GM18498 (cell line): ENCODE measurements around the gene ZNF599.
A peak's percentile ranks its signal among the peaks of the same experiment; 100 is the strongest.

Experiments used
- ATAC-seq: cut with Tn5 transposase; IDR thresholded peaks from one replicate; pipeline ENCODE4 v1.9.1; 2021; ENCODE audit warnings: mild to moderate bottlenecking, moderate library complexity; ENCODE audit not compliant: unreplicated experiment

The ZNF599 gene

DNA sequence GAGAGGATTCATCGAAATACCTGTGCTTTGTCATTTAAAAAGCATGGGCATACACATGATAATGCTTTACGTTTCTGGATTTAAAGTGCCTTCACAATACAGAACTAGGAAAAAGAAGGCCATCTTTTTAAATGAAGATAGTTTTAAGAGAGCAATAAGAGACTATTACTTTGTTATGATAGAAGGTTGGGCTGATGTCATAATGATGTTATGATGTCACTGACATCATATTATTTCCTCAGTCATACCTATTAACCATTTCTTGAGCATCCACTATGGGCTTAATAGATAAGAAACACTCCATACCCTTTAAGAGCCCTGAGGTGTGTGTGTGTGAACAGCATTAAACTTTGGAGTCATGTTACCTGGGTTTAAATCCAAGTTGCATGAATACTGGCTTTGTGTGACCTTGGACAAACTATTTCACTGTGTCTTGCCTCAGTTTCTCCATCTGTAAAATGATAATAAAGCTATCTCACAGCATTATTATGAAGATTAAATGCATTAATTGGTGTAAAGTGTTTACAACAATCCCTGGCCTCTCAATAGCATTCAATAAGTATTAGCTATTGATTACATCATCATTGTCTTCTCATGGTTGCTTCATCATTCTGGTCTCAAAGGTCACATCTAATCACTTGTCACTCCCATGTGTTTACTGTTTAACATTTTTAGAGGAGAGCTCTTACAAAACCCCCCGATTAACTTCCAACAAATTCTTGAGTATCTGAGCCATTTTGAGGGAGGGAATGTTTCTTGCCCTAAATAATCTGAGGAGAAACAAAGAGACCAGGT lies 27.9 kb downstream of the ZNF599 start:
- ATAC-seq: no peak

DNA sequence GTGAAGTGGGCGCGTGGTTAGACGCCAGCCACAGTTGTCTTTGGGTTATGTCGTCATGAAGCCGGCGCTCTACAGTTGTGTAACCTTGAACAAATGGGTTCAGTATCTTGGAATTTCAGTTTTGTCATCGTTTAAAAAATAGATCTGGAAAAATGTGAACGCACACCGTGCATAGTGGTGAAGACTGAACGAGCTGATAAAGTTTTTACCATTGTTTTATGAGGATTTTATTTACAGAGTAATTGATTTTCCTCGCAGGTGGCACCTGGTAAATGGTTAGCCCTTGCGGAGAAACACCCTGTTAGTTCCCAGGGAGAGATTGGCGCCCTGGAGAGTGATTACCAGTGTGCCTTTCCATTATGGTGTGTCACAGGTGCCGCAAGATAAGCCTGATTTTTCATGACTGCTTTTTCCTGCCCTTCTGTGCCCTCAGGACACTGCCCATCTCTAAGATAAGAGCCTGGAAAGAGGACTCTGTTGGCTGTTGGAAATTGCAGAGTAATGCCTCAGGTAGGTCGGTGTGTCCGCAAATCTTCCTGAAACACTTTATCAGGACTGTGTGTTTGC lies 38.4 kb downstream of the ZNF599 start:
- ATAC-seq: no peak

DNA sequence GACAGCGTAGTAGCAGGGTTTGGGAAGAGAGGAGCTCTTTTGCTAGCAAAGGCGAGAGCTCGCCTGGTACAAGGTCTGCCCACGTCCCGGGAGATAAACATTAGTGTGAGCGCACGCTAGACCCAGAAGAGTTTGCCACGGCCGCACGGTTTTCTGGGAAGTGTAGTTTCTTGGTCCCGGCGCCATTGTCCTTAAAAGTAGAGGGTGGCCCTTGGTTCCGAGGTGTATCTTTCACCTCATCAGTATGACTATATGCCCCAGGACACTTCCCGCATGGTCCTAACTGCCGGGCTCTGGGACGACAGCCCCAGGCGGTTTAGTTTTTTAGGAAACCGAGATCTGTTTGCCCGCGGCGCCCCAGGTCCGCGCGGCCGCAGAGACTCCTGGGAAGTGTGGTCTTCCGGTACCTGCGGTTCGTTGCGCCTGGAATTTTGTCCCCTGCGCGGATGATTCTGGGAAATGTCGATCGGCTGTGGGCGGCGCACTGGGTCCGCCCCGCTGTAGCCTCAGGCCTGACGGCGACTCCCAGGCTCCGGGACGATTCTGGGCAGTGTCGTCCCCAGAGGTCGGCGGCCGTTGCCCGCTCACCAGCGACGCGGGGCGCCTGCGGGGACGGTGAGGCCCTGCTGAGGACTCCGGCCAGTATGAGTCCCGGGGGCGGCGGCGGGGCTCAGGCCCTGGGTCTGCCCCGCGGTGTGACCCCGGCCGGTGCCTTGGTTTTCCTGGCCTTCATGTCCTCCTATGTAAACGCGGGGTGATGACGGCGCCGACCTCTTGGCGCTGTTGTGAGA lies 39.1 kb downstream of the ZNF599 start, which contains the start of gene ZNF181:
Gene ZNF181 (plus strand): TSS at position 498 of the 791 bp plus-strand sequence. CDS start 795 bp downstream, outside the sequence.
- peak; percentile 87 for ATAC-seq

DNA sequence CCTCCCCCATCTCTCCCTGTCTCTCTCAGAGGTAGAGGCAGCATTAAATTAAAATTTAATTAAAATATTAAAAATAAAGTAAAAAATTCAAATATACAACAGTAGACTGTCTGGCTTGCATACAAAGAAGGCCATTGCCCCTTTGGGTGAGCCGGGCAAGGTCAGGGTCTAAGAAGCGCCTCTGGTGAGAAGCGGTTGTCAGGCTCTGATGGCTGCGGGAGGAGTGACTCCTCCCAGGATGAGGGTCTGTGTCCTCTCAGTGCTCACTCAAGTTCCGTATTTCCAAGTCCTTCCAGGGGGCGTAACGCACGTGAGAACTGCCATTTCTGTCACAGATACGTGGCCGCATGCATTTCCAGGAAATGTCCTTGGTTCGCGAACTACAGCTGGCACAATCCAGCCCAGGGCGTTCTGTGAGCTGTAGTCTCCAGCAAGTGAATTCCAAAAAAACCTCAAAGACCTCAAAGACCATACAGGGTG lies 39.7 kb downstream of the ZNF599 start:
- ATAC-seq: peak; percentile 22

DNA sequence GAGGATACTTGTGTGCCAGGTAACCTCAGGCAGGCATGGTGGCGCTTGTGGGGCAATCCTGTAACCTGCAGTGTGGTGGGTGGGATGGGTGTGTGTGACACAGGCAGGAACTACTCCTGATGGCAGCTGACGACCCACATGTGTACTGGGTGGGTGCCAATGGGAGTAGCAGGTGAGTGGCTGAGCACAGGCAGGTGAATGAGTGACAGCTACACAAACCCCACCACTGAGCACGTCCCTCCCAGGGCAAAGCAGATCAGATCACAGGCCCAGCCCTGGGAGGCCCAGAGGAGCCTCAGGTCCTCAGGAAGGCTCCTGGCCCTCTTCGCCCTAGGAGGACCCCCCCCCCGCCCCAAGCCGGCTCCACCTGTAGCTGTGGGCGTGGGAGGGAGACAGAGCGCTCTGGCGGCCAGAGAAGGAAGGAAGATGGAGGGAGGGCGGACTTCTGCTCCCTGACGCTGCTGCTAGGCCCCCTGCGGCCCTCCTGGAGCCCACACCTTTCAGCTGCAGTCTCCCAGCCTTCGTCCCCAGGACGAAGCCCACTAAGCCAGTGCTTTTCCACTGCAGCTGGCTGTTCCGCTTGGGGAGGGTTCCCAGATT lies 40.3 kb downstream of the ZNF599 start:
- ATAC-seq: no peak

DNA sequence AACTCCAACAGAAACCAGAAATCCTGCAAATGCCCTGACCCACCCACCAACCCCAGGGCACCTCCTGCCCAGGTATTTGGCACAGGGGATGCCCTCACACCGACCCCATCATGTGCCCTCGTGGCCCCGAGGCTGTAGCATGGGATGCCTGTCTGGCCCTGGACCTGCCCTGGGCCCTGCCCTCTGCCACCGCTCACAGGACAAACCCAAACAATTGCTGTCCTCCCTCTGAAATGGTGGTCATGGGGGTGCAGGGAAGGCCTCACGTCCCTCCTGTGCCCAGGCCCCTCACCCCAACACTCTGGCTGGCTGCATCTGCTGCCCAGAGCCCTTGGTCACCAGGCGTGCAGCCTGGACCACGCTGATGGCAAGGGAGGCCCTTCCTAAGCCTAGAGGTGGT lies 41.1 kb downstream of the ZNF599 start:
- no peak for ATAC-seq

DNA sequence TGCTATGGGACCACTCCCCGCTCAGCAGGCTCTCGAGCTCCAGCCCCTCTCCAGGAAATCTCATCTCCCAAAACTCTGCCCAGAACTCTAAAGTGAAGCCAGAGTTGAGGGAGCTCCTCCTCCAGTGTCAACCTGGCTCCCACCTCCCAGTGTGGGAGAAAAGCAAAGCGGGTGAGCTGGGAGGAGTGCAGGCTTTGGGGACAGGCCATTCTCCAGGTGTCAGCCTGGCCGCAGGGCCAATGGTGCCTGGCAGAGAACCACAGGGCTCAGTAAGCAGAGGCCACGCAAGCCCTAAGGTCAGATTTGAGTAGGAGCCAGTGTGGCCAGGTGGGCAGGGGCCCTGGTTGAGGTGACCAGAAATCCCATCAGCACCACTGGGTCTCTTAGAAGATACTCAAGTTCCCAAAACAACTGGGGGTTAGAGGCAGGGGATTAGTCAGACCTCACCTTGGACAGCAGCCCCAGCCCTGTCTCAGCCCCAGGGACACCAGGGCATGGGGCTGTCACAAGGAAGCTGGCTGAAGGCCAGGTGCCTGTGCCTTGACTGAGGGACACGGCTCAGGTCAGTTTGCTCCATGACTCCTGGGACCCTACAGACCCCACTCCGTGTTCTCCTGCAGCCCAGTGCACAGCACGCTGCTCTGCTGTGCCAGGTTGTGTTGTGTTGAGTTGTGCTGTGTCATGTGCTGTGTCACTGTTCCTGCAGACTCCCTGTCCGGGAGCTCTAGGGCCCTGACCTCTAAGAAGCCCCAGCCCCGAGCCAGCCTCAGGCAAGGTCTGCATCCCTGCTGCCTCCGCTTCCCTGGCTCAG lies 41.8 kb downstream of the ZNF599 start:
- ATAC-seq: no peak

DNA sequence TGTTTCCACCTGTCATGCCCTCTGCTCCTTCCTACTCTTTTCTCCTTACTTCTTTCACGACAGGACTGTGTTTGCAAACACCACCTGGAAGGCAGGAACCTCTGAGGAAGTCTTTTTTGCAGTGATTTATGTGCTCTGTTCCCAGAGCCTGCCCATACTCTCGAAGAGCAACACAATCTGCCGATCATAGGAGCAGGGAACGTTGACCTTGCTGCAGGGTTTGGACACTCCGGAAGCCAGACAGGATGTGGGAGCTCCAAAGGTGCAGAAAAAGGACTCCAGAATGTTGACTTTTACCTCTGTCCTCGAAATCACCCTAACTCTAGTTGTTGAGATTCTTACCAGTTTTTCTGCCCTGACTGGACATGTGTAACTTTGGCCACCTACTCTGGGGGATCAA lies 47.6 kb downstream of the ZNF599 start:
- no peak for ATAC-seq

DNA sequence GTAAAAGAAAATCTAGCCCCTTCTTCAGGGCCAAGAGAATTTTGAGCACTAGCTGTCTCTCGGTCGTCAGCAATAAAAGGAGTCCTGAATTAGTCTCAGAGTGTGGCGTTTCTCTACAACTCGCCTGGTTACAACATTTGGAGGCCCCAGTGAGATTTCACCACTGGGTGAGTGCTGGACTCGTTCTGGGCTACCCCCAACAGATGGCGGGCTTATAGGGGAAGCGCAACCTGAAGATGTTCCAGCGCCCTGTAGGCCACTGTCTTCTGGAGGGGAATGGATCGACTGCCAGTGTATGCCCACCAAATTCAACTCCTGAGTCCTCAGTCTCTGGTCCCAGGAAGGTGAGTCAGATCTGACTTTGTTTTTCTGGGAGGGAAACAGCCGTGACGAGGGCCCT lies 50.7 kb downstream of the ZNF599 start:
- ATAC-seq: no peak

DNA sequence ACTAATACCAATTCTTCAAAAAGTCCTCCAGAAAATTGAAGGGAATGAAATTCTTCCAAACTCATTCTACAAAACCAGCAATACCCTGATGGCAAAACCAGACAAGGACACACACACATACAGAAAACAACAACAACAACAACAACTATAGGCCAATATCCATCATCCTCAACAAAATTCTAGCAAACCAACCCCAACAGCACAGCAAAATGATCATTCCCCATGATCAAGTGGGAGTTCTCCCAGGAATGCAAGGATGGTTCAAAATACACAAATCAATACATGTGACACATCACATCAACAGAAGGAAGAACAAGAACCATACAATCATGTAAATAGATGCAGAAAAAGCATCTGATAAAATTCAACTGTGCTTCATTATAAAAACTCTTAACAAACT lies 57.7 kb downstream of the ZNF599 start:
- ATAC-seq: no peak

DNA sequence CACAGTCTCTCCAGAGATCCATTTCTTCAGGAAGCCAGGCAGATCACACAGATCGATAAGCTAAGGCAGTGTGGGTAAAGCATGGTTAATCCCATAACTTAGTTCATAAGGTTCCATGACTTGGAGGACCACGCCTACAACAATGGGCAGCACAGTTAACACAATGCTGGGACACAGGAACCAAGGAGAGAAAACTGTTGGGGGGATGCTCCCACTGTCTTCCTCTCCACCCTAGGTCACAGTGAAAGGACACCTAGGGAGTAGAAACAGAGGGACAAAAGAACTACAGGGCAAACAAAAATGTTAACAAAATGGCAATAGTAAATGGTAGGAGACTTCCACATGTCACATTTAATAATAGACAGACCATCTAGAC lies 59.8 kb downstream of the ZNF599 start:
- ATAC-seq: no peak

DNA sequence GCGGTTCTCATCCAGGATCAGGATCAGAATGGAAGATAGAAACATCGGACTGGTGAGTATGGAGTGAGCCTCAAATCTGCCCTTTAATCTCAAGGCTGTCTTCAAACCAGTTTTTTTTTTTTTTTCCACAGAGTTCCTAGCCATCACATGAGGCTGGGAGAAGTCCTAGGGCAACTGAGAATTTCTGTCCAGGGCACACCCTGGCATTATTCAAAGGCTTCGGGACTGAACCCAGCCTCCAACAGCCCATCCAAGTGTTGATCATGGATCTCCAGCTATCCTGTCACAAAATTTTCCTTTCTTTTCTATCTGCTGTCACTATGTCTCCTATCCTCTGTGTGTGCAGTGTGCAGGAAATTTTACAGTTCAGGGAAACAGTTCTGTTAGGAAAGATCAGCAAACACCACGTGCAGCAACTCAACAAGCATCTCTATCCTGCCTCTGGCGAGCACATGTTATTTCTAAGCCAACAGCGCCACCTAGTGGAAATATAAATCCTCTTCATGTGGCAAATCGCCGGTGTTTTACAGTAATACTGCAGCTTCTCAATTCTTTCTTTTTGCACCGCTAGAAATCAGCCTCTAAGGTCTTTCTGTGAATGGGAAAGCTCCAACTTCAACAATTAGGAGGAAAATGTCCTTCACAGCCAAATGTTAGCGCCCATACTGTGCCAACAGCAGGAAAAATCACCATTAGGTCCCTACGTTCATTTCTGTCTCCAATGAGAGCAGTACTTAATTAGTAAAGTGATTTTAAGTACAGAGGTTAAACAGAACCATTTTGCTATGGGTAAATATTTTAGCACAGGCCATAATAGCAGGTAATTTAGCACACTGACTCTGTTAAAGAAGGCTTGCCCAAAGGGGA lies 60.4 kb downstream of the ZNF599 start:
- no peak for ATAC-seq

DNA sequence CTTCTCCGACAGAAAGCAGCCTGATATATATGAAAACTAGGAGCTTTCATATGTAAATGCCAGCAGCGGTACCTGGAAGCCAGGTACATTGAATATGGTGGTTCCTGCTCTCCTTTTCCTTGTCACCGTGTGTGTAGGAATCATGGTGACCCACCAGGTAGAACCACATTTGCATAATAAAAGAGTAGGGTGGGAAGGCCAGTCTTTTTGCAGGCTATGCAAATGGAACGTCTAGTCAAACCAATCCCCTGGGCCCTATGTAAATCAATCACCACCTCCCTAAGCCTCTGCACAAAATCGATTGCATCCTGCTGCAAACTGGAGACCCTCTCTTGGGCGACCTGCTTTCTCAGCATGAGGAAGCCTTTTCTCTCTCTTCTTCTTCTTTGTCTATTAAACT lies 61.1 kb downstream of the ZNF599 start:
- ATAC-seq: no peak
